Motor neuron (in vitro differentiated cells): ENCODE data around the gene TEX22. TPM values are rescaled to one million over a fixed set of nuclear protein-coding genes. Genes with fewer than 3 reads are reported as not detected.

Source experiments
- ATAC-seq, 8 experiments: fragments of 200-7000 bp; cut with Tn5 transposase; replicated peaks in 6 of 8; 2 replicates each; pipeline ENCODE4 v1.8.0; 2021; ENCODE audit warnings: mild to moderate bottlenecking in 8 of 8, moderate library complexity in 8 of 8
- H3K27ac ChIP-seq, 2 donors: fragments of 250-450 bp; sonication (Bioruptor Pico); 2 replicates each; pipeline ENCODE4 v1.9.0; 2021; ENCODE audit warnings: antibody characterized with exemption in 2 of 2, mild to moderate bottlenecking in 2 of 2, moderate library complexity in 1 of 2
- H3K4me1 ChIP-seq, 2 donors: fragments of 250-450 bp; sonication (Bioruptor Pico); replicated peaks in 1 of 2; 2 replicates each; pipeline ENCODE4 v1.6.1; 2021; ENCODE audit warnings: antibody characterized with exemption in 2 of 2, mild to moderate bottlenecking in 2 of 2, moderate library complexity in 1 of 2
- H3K4me3 ChIP-seq, 5 donors: fragments of 250-450 bp; sonication (Bioruptor Pico); 2 replicates each; pipeline ENCODE4 v1.9.0; 2021; ENCODE audit warnings: antibody characterized with exemption in 5 of 5, mild to moderate bottlenecking in 5 of 5, moderate library complexity in 4 of 5
- WGBS, 10 experiments: fragments of 450-650 bp; shearing (Covaris generic); methylation state at CpG; one replicate each; pipeline ENCODE4 v1.0.0; 2022; 5-methylcytosine and 5-hydroxymethylcytosine counted together
- in situ Hi-C, 9 experiments: fragments of 400-800 bp; cut with MboI; loops; one replicate each; pipeline ENCODE4 v1.15.0; 2021; ENCODE audit warnings: low sequenced_read_pairs in 9 of 9, low pct_unique_long_range_greater_than_20kb in 2 of 9; ENCODE audit not compliant: unreplicated experiment in 9 of 9
- total RNA-seq, 8 experiments: library from RNA; unstranded; fragments of 300-600 nt; gene quantifications; 2 replicates each; pipeline versions ENCODE4 v1.2.3 to v1.2.4, GENCODE V29; 2022

The TEX22 gene
- total RNA-seq, 8 experiments from 2014 or later, result 0.25 to 1.1 (median 0.88) TPM

DNA sequence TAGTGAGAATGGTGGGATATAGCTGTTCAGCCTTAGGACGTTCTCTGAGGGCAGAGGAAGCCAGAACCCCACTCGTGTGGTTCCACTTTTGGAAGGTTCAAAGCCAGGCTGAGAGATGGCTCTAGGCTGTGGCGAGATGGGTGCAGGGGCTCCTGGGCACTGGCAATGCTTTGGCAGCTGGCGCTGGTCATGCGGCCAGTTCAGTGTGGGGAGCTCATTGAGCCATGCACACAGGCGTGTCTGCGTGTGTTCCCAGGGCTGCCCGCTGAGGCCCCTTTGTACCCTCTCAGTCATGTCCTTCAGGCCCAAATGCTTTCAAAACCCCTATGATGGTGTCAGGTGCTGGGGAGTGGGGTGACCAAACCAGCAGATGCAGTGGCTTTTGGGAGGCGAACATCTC, 1.7 kb downstream of the TEX22 start:
- in situ Hi-C loops, result no loop called here
- ATAC-seq, result no peak
- Histone ChIP-seq H3K27ac (no peak overlapping the region), H3K4me3 (no peak overlapping the region), H3K4me1 (peaks cover 13 to 18% of the 10 kb centered on the region in 2 donors)
- 95 to 100% methylated on average over 2 to 4 of the region's 9 CpGs; no CpG with 5 or more reads in 8 of the 10 experiments for WGBS, 10 experiments

DNA sequence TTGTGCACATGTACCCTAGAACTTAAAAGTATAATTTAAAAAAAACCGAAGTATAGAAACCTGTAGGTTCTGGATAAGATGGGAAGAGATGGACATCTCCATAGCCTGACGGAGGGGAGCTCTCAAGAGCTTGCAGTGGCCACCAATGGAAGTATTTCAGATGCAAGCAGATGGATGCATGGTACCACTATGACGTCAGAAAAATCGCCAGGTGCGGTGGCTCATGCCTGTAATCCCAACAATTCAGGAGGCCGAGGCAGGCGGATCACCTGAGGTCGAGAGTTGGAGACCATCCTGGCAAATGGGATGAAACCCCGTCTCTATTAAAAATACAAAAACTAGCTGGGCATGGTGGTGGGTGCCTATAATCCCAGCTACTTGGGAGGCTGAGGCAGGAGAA, 3.4 kb downstream of the TEX22 start:
- 95 to 100% (median 99%) methylated on average over 1 to 6 of the region's 9 CpGs; no CpG with 5 or more reads in 4 of the 10 experiments for WGBS, 10 experiments

GRCh38 chr14:105408592-105408991, 10.3 kb downstream of the TEX22 start:
- Histone ChIP-seq H3K27ac (no peak overlapping the region), H3K4me3 (no peak overlapping the region), H3K4me1 (peaks cover 10 to 19% of the 10 kb centered on the region in 2 donors)
- 60 to 100% (median 94%) methylated on average over 1 to 11 of the region's 13 CpGs; no CpG with 5 or more reads in 5 of the 10 experiments for WGBS, 10 experiments
- in situ Hi-C loops, result no loop called here
- ATAC-seq, result no peak

More for the DNA sequence above, 3.4 kb downstream of the TEX22 start:
- no peak overlapping the region for H3K4me3 ChIP-seq
- peaks cover 13 to 17% of the 10 kb centered on the region in 2 donors for H3K4me1 ChIP-seq
- in situ Hi-C loops, result no loop called here
- H3K27ac ChIP-seq, result no peak overlapping the region
- no peak for ATAC-seq

GRCh38 chr14:105409364-105409763, 11.0 kb downstream of the TEX22 start:
- Histone ChIP-seq H3K4me1 (peaks cover 11 to 19% of the 10 kb centered on the region in 2 donors), H3K4me3 (no peak overlapping the region), H3K27ac (no peak overlapping the region)
- ATAC-seq, result no peak
- in situ Hi-C loops, result no loop called here
- 60 to 100% (median 90%) methylated on average over 1 to 3 of the region's 3 CpGs for WGBS, 10 experiments

DNA sequence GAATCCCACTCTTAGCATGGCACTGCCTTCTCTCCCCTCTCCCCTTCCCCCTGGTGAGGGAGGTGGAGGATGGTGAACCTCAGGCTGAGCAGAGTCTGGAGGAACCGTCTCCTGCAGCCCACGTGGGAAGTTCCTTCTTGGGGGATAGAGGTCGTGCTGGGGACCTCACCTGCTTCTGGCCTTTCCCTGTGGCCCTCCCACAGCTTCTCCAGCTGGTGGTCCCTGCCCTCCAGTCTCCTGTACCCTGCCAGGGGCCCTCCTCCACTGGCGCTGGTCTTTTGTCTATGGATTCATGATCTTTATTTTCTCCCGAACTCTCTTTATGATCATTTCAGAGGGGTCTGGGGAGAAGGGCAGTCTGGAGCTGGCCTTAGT, 12.3 kb downstream of the TEX22 start:
- 31 to 100% (median 38%) methylated on average over 1 to 2 of the region's 5 CpGs; no CpG with 5 or more reads in 6 of the 10 experiments for WGBS, 10 experiments
- no peak for ATAC-seq
- Histone ChIP-seq H3K4me1 (peaks cover 17 to 23% of the 10 kb centered on the region in 2 donors), H3K27ac (no peak overlapping the region), H3K4me3 (peak overlapping the region in 1 of 5 donors; percentile 13)
- in situ Hi-C loops, result no loop called here

GRCh38 chr14:105411017-105411941, 12.9 kb downstream of the TEX22 start:
- Histone ChIP-seq H3K4me3 (peak overlapping the region; percentile 13 to 30 (median 21)), H3K4me1 (peaks cover 17 to 23% of the 10 kb centered on the region in 2 donors), H3K27ac (peak overlapping the region in 1 of 2 donors; percentile 45)
- in situ Hi-C loops, result no loop called here
- 13 to 73% (median 26%) methylated on average over 2 to 11 of the region's 86 CpGs; no CpG with 5 or more reads in 5 of the 10 experiments for WGBS, 10 experiments
- ATAC-seq, result peak; percentile 38 to 67 (median 49)

DNA sequence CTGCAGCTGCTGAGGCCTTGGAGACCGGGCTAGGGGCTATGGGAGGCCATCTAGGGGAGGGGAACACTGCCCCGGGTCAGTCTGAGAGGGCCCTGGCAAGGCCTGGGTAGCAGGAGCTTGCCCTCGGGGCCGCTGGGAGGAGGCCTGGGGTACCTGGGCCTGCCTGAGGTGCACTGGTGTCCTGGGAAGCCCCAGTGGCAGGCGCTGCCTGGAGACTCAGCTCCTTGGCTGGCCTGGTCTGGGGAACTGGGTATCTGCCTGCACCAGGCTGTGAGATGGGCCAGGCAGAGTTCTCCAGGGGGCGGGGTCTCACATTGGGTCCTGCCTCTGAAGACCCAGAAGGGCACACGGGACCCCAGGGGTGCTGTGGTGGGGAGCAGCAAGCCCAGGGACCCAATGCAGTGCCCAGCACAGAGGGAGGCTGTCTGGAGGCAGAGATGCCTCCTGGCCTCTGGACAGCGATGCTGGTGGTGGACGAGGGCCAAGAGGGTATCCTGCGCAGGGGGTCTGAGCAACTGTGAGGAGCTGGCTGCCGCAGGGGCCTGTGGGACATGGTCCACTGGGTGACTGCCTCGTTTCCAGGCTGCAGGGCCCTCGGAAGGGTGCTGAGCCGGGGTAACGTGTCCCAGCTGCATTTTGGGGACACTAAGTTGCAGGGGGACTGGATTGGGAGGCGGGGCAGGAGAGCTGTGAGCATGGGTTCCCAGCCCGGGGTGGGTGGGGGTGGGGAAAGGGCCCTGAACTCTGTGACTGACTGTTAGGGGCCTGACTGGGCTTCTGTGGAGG, 13.8 kb downstream of the TEX22 start:
- no peak for ATAC-seq
- in situ Hi-C loops, result no loop called here
- WGBS, 10 experiments, result 17 to 100% (median 50%) methylated on average over 1 of the region's 17 CpGs; no CpG with 5 or more reads in 5 of the 10 experiments

DNA sequence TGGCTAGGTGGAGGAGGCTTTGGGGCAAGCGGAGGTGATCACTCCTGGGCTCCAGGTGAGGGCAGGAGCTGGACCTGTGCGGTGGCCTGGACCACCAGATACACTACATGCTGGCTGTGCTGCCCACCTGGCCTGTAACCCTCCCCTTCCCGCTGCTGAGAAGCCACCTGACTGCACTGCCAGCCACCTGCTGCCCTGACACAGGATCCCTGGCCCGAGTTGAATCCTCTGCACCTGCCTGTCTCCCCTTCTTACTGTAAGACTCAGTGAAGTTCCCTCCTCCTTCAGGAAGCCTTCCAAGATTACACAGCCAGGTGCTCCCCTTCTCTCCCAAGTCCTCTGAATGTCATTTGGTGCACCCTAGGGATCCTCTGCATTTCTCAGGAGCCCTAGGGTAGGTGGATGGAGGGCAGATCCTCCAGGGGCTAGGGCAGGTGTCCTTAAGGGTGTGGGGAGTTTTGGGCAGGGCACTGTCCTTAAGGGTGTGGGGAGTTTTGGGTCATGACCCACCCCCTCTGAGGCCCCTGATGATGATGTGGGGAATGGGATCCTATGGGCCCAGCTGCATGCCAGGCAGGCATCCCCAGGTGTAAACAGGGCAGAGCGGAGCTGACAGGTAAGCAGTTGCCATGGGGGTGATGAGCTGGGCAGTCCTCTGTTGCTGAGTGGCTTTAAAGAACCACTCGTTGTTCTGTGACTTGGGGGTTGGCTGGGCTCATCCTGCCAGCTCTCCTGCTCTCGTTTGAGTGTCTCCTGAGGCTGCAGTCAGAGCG, 14.6 kb downstream of the TEX22 start:
- H3K4me1 ChIP-seq, result peaks cover 17 to 23% of the 10 kb centered on the region in 2 donors

More for the DNA sequence above, 13.8 kb downstream of the TEX22 start:
- Histone ChIP-seq H3K4me3 (no peak overlapping the region), H3K27ac (peak overlapping the region in 1 of 2 donors; percentile 16), H3K4me1 (peaks cover 17 to 23% of the 10 kb centered on the region in 2 donors)

GRCh38 chr14:105413544-105413886, 15.2 kb downstream of the TEX22 start:
- WGBS, 10 experiments, result 100% methylated on average over 1 to 2 of the region's 2 CpGs; no CpG with 5 or more reads in 7 of the 10 experiments

More for the DNA sequence above, 14.6 kb downstream of the TEX22 start:
- H3K4me3 ChIP-seq, result no peak overlapping the region
- WGBS, 10 experiments, result 60 to 100% (median 73%) methylated on average over 1 to 2 of the region's 8 CpGs; no CpG with 5 or more reads in 6 of the 10 experiments
- no peak for ATAC-seq
- in situ Hi-C loops, result no loop called here
- H3K27ac ChIP-seq, result no peak overlapping the region

DNA sequence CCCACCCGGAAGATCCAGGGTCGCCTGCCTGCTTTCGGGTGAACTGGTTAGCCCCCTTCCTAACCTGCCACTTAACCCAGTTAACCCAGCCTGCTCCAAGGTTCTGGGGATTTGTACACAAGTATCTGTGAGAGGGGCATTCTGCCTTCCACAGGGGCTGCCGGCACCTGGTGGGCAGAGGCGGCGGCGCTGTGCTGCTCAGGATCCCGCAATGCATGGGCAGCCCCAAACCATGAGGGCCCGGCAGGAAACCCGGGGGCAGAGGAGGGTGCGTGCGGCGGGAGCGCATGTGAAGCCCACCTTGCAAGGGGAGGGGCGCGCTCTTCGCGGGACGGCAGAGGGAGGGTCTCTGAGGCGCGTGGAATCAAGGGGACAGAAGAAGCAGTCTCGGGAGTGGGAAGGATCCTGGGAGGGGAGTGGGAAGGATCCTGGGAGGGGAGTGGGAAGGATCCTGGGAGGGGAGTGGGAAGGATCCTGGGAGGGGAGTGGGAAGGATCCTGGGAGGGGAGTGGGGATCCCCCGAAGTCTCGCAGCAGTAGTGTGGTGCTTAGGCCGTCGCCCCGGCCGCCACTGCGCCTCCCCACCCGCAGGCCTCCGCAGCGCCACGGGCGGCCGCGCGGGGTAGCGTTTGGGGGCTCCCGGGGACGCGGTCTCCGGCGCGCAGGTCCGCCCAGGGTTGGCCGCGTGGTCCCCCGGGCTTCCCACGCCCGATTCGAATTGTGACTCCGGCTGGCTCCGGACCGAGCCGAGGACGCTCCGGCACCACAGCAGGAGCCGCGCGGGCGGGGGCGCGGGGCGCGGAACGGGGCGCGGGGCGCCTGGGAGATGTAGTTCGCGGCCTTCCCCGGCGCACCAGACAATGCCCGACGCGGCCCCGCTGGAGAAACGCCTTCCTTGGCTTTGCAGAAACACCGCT, 16.4 kb downstream of the TEX22 start:
- in situ Hi-C loops, result no loop called here
- ATAC-seq, result peak; percentile 76 to 91 (median 85)
- peak overlapping the region; percentile 0 to 26 for H3K27ac ChIP-seq

More at GRCh38 chr14:105413544-105413886, 15.2 kb downstream of the TEX22 start:
- Histone ChIP-seq H3K4me1 (peaks cover 18 to 23% of the 10 kb centered on the region in 2 donors), H3K27ac (no peak overlapping the region), H3K4me3 (no peak overlapping the region)
- no peak for ATAC-seq
- in situ Hi-C loops, result no loop called here

GRCh38 chr14:105415481-105416428, 17.4 kb downstream of the TEX22 start:
- WGBS, 10 experiments, result 80 to 100% (median 93%) methylated on average over 1 to 21 of the region's 25 CpGs
- Histone ChIP-seq H3K4me3 (peak overlapping the region; percentile 18 to 30 (median 27)), H3K4me1 (peaks cover 25 to 26% of the 10 kb centered on the region in 2 donors), H3K27ac (peak overlapping the region; percentile 0 to 26)
- ATAC-seq, result no peak
- in situ Hi-C loops, result no loop called here

More for the DNA sequence above, 16.4 kb downstream of the TEX22 start:
- WGBS, 10 experiments, result 0 to 84% (median 40%) methylated on average over 1 to 6 of the region's 79 CpGs; no CpG with 5 or more reads in 5 of the 10 experiments
- peaks cover 25% of the 10 kb centered on the region in 2 donors for H3K4me1 ChIP-seq
- H3K4me3 ChIP-seq, result peak overlapping the region; percentile 18 to 30 (median 27)
